Testis (tissue), 2 donors: ENCODE measurements around the gene SMAD1.

ENCODE experiments used
- POLR2A ChIP-seq: fragments of 450-650 bp; IDR thresholded peaks from one replicate; pipeline ENCODE4 v1.6.1; 2017; ENCODE audit warnings: antibody characterized with exemption, mild to moderate bottlenecking, moderate library complexity
- TF ChIP-seq, protein P1 (sequence below), 3 experiments: fragments of 450-650 bp in 2 of 3; fragments of 200-600 bp in 1 of 3; sonication (generic) in 1 of 3; IDR thresholded peaks; one replicate each; pipeline ENCODE4 v1.5.1; 2016 to 2019; ENCODE audit warnings: antibody characterized with exemption in 3 of 3, mild to moderate bottlenecking in 2 of 3, moderate library complexity in 1 of 3

GRCh38 chr4:145496292-145496691 lies 14.6 kb downstream of the SMAD1 start:
- TF ChIP-seq, protein P1, sequence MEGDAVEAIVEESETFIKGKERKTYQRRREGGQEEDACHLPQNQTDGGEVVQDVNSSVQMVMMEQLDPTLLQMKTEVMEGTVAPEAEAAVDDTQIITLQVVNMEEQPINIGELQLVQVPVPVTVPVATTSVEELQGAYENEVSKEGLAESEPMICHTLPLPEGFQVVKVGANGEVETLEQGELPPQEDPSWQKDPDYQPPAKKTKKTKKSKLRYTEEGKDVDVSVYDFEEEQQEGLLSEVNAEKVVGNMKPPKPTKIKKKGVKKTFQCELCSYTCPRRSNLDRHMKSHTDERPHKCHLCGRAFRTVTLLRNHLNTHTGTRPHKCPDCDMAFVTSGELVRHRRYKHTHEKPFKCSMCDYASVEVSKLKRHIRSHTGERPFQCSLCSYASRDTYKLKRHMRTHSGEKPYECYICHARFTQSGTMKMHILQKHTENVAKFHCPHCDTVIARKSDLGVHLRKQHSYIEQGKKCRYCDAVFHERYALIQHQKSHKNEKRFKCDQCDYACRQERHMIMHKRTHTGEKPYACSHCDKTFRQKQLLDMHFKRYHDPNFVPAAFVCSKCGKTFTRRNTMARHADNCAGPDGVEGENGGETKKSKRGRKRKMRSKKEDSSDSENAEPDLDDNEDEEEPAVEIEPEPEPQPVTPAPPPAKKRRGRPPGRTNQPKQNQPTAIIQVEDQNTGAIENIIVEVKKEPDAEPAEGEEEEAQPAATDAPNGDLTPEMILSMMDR (IDR thresholded peaks at IDR 0.05) = no peak
- no peak for TF ChIP-seq POLR2A
